Coronary artery (tissue), 2 donors: ENCODE results near the gene CASKIN2.

Experiments used
- DNase-seq: peaks from one replicate; pipeline ENCODE4 v3.0.0-alpha.2; 2017; ENCODE audit warnings: low spot score
- H3K27ac ChIP-seq, 2 donors: fragments of 200-600 bp; sonication (generic); one replicate each; pipeline ENCODE4 v1.5.1; 2016 to 2019
- H3K4me3 ChIP-seq: fragments of 200-600 bp; sonication (generic); 2 replicates; pipeline ENCODE4 v1.5.1; 2016; ENCODE audit warnings: mild to moderate bottlenecking, moderate library complexity
- TF ChIP-seq, protein P1 (sequence below): fragments of 200-600 bp; sonication (generic); IDR thresholded peaks from one replicate; pipeline ENCODE4 v1.5.1; 2019; ENCODE audit warnings: antibody characterized with exemption

The CASKIN2 gene

DNA sequence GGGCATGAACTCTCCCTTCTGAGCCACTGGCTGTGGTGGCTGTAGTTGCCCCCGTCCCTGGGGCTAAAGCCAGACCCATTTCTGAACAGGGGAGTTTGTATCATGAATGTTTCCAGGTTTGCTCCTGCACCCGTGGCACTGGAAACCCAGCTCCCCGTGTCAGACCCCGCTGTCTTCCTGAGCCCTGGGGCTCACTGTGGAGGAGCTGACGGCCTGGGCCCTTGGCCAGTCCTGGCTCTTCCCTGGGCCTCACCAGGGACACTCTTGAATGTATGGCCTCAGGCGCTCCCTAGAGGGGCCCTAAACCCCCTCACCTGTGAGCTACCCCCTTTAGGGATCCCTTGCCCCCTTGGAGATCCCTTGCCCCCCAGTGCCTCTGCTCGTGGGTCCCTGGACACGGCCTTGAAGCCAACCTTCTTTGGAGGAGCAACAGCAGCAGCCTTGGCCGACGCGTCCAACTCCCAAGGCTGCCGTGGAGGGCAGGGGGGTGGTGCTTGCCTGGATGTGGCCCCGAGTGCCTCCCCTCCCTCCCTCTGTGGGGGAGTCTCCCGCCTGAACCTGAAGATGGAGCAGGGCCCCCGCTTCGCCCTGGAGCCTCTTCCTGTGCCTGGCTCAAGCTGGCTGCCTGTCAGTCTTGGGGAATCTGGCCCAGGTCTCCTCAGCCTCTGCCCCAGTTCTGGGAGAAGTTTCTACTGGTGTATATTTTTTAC is 15.9 kb downstream of the CASKIN2 start:
- Histone ChIP-seq H3K27ac (peak overlapping the region in 1 of 2 donors; percentile 74), H3K4me3 (no peak overlapping the region)
- no peak for DNase-seq
- TF ChIP-seq, protein P1, sequence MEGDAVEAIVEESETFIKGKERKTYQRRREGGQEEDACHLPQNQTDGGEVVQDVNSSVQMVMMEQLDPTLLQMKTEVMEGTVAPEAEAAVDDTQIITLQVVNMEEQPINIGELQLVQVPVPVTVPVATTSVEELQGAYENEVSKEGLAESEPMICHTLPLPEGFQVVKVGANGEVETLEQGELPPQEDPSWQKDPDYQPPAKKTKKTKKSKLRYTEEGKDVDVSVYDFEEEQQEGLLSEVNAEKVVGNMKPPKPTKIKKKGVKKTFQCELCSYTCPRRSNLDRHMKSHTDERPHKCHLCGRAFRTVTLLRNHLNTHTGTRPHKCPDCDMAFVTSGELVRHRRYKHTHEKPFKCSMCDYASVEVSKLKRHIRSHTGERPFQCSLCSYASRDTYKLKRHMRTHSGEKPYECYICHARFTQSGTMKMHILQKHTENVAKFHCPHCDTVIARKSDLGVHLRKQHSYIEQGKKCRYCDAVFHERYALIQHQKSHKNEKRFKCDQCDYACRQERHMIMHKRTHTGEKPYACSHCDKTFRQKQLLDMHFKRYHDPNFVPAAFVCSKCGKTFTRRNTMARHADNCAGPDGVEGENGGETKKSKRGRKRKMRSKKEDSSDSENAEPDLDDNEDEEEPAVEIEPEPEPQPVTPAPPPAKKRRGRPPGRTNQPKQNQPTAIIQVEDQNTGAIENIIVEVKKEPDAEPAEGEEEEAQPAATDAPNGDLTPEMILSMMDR: no peak

DNA sequence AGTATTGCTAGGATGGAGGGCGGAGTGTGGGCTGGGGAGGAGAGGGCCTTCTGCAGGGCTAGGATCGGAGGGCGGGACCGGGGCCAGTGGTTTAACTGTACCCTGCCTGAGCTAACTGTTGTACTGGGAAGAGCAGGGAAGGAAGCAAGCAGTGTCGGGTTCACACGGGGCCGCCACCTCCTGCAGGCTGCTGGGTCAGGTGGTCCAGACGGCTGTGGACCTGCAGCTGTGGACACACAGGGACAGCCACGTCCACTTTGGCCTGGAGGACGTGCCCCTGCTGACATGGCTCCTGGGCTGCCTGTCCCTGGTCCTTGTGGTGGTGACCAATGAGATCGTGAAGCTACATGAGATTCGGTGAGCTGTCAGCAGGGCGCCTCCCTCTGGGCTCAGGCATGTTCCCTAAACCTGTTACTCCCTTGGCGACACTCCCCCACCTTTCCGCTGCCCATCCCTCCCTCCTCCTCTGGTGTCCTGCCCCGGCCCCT is 16.6 kb downstream of the CASKIN2 start:
- TF ChIP-seq, protein P1: no peak
- DNase-seq: no peak
- Histone ChIP-seq H3K27ac (peak overlapping the region in 1 of 2 donors; percentile 74), H3K4me3 (no peak overlapping the region)

DNA sequence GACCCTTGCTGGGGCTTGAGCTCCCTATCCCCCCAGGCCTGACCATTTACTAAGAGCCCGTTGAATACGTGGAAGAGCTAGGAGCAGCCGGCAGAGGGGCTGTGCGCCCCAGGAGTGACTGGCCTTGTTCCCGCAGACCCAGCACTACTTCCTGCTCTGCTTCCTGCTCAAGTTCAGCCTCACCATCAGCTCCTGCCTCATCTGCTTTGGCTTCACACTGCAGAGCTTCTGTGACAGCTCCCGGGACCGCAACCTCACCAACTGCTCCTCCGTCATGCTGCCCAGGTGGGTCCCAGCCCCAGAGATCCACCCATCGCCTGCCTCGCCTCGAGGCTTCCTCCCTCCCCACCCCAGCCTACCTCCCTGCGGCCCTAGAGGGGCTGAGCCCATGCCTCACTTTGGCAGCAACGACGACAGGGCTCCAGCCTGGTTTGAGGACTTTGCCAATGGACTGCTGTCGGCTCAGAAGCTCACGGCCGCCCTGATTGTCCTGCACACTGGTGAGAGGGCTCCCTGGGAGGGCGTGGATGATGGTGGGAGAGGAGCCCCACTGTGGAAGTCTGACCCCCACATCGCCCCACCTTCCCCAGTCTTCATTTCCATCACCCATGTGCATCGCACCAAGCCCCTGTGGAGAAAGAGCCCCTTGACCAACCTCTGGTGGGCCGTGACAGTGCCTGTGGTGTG is 17.2 kb downstream of the CASKIN2 start:
- no peak overlapping the region for H3K4me3 ChIP-seq
- TF ChIP-seq, protein P1: no peak
- no peak for DNase-seq
- H3K27ac ChIP-seq: peak overlapping the region in 1 of 2 donors; percentile 74

DNA sequence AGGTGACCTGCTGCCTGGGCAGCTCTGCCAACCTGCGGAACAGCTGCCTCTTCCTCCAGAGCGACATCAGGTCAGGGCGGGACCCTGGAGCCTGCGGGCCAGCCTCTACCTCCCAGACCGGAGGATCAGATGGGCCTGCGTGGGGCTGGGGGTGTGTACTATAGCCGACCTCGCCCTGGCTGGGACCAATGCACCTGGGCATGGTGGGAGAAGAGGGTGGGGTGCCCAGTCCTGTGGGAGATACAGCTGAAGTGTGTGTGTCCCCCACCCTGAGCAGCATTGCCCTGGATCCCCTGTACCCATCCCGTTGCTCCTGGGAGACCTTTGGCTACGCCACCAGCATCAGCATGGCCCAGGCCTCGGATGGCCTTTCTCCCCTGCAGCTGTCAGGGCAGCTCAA is 19.3 kb downstream of the CASKIN2 start:
- DNase-seq: no peak
- TF ChIP-seq, protein P1: no peak
- Histone ChIP-seq H3K27ac (no peak overlapping the region), H3K4me3 (no peak overlapping the region)

DNA sequence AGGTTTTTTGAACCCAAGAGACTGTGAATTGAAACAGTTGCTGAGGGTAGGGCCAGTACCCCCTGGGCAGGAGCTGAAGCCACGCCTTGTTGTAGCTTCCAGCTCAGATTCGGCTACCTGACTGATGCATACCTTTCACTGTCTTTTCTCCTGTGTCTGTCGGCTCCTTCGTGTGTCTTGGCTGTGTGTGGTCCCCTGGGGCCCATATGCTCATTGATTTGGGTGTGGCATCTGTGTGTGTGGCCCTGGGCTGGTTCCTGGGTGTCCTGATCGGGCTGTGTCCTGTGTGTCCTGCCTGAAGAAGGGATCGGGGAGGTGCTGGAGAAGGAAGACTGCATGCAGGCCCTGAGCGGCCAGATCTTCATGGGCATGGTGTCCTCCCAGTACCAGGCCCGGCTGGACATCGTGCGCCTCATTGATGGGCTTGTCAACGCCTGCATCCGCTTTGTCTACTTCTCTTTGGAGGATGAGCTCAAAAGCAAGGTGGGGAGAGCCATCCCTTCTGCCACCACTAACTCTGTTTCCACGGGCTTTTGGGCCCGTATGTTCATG is 20.9 kb downstream of the CASKIN2 start:
- H3K4me3 ChIP-seq: no peak overlapping the region
- DNase-seq: no peak
- no peak overlapping the region for H3K27ac ChIP-seq
- TF ChIP-seq, protein P1: no peak

DNA sequence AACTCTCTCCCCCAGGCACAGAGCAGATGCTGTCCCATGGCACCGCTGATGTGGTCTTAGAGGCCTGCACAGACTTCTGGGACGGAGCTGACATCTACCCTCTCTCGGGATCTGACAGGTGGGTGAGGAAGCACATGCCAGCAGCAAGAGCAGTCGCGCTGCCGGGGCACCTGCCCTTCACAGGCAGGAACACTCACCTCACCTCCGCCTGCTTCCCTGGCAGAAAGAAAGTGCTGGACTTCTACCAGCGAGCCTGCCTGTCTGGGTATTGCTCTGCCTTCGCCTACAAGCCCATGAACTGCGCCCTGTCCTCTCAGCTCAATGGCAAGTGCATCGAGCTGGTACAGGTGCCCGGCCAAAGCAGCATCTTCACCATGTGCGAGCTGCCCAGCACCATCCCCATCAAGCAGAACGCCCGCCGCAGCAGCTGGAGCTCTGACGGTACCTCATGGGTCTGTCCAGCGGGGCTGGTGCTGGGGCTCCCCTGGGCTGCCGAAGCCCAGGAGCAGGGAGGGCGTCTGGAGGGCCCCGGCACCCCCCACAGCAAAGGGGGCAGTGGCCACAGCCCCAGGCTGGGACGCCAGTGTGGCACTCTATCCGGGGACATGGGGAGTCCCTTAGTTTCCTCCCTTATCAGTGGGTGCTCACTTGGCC is 21.7 kb downstream of the CASKIN2 start:
- TF ChIP-seq, protein P1: no peak
- no peak overlapping the region for H3K4me3 ChIP-seq
- DNase-seq: no peak
- H3K27ac ChIP-seq: no peak overlapping the region
